Activated T-helper 1 cell treated with anti-CD3 and anti-CD28 coated beads, Interleukin-2, amount 50 U/mL, for 16 hours (primary cell): ENCODE results near the gene PRDM10.
"Not testable (repeated sequence)": the region's sequence is repeated elsewhere in the genome, so short reads cannot be mapped to it uniquely, and the experiment has no call there.

Experiments used
- DNase-seq, 2 donors: peaks; one replicate each; pipeline ENCODE4 v3.0.0-alpha.2; 2020; ENCODE audit warnings: low read depth in 1 of 2, low spot score in 1 of 2

PRDM10 gene

GRCh38 chr11:129978447-129978846 is 24.2 kb downstream of the PRDM10 start:
- no peak for DNase-seq

DNA sequence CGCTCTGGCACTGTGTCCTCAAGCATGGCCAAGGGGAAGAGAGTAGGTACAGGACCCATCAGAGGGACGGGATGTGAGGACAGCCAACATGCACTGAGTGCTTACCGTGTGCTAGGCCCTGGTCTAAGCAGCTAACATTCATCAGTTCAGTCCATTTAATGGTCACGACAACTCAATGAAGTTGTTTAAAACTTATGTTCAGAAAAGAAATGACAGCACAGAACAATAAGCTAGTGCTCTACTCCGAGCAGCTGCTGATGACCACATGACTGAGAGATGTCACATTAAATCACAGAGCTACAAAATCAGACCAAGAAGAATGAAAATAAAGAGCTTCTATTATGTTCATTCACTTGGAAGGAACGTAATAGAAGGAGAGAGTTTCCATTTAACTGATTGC is 26.3 kb downstream of the PRDM10 start:
- no peak for DNase-seq

DNA sequence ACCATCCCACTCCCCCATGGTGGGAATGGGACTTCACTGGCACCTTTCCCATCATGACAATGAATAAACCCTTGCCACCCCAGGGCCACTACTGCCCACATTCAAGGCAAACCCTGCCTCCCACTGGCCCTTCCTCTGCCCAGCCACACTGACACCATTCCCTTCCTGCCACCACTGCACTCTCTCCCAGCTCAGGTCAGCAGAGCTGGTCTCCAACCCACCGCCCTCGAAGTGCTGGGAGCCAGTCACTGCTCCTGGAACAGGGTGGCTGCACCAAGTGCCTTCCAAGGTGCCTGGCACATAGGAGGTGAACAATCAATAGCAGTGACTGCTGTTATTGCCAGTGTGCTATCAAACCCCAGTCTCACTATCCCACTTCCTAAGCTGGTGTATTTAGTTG is 27.1 kb downstream of the PRDM10 start:
- no peak for DNase-seq

GRCh38 chr11:129974672-129975071 is 28.0 kb downstream of the PRDM10 start:
- no peak for DNase-seq

DNA sequence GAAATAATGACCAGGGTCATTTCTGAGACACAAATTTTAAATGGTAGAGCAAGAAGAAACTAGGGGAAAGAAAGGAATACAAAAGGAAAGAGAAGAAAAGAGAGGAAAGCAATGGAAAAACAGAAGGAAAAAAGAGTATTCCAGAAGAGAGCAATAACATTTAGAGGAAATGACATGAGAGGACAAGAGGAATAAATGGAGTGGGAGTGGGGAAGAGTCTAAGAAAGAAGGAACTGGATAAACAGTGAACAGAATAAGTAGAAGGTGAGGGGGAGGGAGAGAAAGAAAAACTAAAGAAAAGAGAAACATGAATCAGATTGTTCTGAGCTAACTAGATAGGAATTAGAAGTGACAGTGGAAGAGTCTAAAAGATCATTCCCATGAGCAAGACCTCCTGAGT is 28.4 kb downstream of the PRDM10 start:
- no peak for DNase-seq

DNA sequence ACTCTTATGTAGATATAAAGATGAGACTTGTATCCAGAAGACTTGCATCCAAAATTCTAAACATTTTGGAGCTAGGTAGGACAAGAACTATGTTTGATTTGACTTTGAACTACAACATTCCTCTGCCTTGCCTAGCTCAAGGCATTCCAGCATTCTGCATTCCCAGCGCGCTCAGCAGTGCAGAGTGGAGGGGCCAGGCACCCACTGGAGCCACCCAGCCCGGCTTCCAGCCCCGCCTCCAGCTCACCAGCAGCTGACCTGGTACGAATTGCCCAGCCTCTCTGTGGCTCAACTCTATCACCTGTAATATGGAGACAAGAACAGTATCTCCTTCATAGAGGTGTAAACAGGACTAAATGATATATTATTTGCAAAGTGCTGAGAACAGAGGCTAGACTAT is 28.8 kb downstream of the PRDM10 start:
- no peak for DNase-seq

DNA sequence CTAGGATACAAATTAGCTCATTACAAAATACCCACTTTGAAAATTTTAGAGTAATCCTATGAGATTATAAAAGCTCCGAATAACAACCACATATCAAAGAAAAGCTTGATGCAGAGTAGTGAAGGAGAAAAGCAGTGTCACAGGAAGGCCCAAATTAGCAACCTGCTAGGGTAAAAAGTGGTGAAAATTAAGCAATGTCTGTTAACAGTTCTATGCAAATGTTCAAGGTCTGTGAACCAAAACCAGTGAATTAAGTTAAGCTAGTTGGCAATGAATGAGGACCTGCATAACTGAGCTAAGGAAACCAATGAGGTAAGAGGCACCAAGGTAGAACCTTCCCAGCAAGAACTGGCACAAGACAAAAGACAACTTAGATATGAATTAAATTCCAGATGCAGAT is 29.6 kb downstream of the PRDM10 start:
- no peak for DNase-seq

DNA sequence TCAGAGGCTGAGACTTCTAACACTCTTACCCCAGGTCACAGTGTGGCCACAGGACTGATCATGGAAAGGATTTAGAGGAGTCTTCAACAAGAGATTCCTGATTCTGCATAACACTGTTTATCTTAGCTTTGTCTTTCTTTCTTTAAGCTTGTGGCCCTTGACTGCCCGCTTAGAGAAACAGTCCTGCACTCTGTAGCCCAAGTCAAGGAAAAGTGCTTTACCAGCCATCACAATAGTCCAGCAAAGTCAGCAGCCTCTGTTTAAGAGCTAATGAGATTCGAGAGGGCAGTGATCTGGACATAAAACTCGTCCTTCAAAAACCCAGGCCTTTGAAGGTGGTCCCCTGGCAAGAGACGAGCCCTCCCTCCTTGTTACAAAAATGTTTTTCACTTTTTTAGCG is 30.0 kb downstream of the PRDM10 start:
- DNase-seq: no peak

DNA sequence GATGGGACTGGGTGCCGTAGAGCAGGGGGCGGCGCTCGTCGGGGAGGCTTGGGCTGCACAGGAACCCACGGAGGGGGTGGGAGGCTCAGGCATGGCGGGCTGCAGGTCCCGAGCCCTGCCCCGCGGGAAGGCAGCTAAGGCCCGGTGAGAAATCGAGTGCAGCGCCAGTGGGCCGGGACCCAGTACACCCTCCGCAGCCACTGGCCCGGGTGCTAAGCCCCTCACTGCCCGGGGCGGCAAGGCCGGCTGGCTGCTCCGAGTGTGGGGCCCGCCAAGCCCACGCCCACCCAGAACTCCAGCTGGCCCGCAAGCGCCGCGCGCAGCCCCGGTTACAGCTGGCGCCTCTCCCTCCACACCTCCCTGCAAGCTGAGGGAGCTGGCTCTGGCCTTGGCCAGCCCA is 30.8 kb downstream of the PRDM10 start:
- not testable (repeated sequence) for DNase-seq

DNA sequence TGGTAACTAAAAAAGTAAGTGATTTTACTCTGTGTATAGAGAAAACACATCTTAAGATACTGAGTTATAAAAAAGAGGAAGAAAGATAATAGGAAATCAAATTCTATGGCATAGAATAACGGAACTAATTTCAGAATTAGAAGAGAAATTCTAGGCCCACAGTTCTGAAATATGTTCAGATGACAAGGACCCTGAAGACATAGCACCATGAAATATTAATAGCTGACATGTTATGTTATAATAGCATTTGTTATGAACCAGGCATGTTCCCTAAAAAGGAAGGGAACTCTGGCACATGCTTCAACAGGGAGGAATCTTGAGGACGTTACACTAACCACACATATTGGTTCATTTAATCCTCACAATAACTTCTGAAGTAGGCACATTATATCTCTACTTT is 32.7 kb downstream of the PRDM10 start:
- DNase-seq: no peak

DNA sequence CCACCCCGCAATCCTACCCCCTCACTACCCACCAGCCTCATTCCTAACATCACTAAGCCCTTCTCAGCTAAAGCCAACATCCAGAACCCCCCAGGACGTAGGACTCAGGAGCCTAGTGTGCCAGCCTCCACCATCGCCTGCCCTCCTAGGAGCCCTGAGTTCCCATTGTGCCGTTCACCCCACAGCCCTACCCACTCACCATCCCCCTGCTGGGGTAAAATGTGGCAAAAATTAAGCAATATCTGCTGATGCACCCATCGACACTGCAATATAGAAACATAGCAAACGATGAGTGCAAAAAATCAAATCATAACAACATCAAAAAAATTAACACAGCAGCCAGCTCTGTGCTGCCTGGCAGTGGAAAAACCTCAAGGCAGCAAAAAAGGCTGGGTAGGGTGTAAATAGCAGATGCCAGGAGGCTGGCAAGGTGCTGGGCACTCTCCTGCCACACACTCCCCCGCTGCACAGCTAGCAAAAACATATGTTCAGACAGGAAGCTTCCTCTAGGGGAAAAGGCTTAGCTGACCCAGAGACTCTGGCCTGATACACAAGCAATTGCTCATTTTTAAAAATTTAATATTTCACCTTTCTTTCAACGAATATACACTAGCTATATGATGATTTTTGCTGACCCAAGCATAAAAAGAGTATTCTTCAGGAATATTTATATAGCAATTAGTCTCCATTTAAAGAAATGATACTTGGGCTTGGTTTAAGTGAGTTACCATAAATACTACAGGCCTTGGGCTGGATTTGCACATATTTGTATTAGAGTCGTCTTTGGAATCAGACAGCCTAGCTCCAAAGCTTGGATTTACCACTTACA is 33.8 kb downstream of the PRDM10 start:
- no peak for DNase-seq

- no peak for DNase-seq
Observed at GRCh38 chr11:129967996-129968395, 34.6 kb downstream of the PRDM10 start.

GRCh38 chr11:129965248-129965647 is 37.4 kb downstream of the PRDM10 start:
- no peak for DNase-seq

GRCh38 chr11:129960216-129961214 is 42.1 kb downstream of the PRDM10 start:
- no peak for DNase-seq

DNA sequence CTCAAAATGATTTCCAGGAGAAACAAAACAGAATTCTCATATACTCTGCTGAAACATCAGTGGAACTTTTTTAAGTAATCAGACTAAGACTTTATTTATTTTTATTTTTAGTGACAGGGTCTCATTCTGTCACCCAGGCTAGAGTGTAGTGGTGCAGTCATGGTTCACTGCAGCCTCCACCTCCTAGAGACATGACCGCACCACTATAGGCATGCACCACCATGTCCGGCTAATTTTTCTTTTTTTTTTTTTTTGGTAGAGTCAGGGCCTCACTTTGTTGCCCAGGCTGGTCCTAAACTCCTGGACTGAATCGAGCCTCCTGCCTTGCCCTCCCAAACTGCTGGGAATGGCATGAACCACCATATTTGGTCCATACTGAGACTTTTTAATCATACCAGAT is 42.9 kb downstream of the PRDM10 start:
- DNase-seq: no peak

GRCh38 chr11:129955282-129955681 is 47.4 kb downstream of the PRDM10 start:
- DNase-seq: no peak

GRCh38 chr11:129954703-129955102 is 47.9 kb downstream of the PRDM10 start:
- not testable (repeated sequence) for DNase-seq

DNA sequence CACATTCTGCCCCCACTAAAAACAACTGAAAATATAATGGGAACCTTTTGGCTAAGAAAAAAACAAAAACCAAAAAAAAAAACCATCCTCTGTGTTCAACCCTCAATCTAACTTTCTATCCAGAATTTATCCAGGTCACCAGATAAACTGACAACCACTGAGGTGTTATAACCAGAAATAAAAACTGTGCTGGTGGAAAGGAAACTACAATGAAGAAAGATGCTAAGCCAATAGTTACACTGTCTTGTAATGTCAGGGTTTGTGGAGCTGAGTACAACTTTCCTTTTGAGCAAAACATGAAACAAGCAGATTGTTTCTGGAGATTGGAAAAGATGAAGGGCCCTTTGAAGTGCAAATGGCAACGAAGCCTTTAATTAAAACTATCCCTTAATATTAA is 50.8 kb downstream of the PRDM10 start:
- DNase-seq: no peak

DNA sequence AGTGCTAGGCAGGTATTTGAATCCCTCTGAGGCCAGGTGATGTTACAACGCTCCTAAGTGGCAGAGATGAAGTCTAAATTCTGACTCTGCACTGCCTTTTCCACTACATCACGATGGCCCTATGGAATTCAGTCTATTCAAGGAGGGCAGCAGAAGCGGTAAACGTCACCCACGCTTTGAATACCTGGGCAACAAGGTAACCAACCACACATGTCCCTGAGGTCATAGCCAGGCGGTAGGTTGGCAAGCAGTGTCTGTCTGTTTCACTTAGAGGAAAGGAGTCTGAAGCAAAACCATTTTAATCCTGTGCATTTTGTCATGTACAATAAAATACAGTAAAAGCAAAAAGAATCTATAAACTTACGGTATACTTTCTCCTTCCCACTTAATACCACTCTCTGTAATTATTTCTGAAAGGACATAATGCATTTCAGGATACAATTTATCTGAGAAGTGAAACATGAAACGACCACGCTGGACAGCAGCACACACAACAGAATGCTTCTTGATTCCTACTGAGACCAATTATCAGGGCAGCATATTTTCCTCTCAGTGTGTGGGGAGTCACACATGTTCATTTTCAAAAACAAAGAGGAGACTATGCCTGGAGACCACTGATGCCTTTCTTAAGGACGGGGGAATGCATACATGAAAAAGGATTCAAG is 51.3 kb downstream of the PRDM10 start:
- DNase-seq: no peak

DNA sequence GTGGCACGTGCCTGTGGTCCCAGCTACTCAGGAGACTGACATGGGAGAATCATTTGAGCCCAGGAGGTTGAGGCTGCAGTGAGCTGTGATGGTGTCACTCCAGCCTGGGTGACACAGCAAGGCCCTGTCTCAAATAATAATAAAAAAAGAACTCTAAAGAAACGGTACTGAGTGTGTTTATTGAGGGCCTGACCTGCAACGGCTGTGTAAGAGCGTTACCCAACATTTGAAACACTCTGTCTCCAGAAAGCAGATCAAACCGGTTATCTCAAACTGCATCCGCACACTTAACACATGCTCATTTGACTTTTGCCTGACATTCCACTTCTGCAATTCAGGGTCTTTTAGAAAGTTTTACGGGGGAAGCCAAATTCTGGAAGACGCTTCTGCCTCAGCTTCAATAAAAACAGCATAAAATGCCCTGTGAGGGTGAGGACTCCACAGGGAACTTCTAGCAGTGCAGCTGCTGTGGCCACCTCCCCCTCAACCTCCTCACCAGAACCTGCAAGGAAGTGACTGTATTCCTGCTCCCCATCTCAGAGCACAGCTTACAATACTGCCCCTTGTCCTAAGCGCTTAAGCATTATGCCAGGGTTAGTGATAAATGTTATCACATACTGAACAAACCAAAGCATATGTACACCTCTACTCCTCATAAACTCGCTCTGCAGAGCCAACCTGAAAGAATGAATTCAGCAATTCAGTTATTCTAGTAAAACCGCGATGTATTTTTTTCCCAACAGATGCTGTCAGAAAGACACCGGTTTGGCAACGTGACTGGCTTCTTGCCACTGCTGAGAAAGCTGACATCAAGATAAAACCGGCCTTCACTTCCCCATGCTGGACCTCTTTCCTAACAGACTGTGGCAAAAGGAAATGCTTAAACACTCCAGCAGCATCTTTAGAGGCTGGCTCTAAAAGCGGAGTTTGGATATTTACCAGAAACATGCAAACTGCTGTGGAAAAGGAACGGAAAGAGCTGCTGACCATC is 52.2 kb downstream of the PRDM10 start:
- DNase-seq: no peak
